Measurements from ENCODE around the gene FIBIN. TPM values are rescaled to one million over a fixed set of nuclear protein-coding genes. Genes with fewer than 3 reads are reported as not detected.

Gene FIBIN
- total RNA-seq, 1 experiment from 2014 or later, result not detected

DNA sequence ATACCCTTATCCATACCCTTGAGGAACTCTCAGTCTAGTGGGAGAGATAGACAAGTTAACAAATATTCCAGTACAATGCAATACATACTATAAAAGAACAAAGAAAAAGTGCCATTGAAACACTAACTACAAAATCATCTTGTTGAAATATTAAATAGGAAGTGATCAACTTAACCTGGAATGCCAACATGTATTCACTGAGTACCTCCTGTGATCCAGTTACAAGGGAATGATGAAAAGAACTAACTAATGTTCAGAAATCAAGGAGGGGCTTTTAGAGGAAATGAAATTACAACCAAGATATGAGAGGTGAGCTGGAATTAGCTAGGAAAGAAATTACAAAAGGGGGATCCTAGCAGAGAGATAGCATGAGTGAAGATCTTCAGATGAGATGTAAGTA, 6.2 kb upstream of the FIBIN start:
- Histone ChIP-seq H4K20me1 (ENCODE audit: control insufficient read depth, insufficient read depth, insufficient read length) (no peaks in the 10 kb centered on the region), H3K27ac (ENCODE audit: insufficient read length, low read depth, low read length) (no peak overlapping the region), H3K4me2 (ENCODE audit: insufficient read depth, insufficient read length, low read length) (no peak overlapping the region), H3K14ac (ENCODE audit: insufficient read depth, low read length) (no peak overlapping the region), H3K27me3 (ENCODE audit: insufficient read depth, low read length) (no peaks in the 10 kb centered on the region), H2BK5ac (ENCODE audit: insufficient read length, low read length) (no peak overlapping the region), H2BK20ac (ENCODE audit: low read depth, low read length, poor library complexity, severe bottlenecking) (no peak overlapping the region), H2AFZ (ENCODE audit: low read length) (no peak overlapping the region), H2BK120ac (ENCODE audit: low read depth, low read length, poor library complexity, severe bottlenecking) (no peak overlapping the region), H2AK5ac (ENCODE audit: insufficient read length, low read length) (no peak overlapping the region), H3K9me3 (ENCODE audit: control insufficient read depth, low read depth, low read length) (no peaks in the 10 kb centered on the region), H3K4ac (ENCODE audit: low read depth, low read length) (no peak overlapping the region), H4K5ac (ENCODE audit: insufficient read length, low read depth, low read length) (no peak overlapping the region), H3T11ph (ENCODE audit: low read length) (no peak overlapping the region), H4K91ac (ENCODE audit: insufficient read length, low read depth, low read length) (no peak overlapping the region), H3K23ac (ENCODE audit: insufficient read length, low read depth, low read length) (no peak overlapping the region), H3K79me2 (ENCODE audit: insufficient read depth, low read length) (no peaks in the 10 kb centered on the region), H3K79me1 (ENCODE audit: insufficient read depth, low read depth, low read length, poor library complexity, severe bottlenecking) (no peaks in the 10 kb centered on the region), H3K18ac (ENCODE audit: insufficient read length, low read depth, low read length) (no peak overlapping the region), H2BK12ac (ENCODE audit: insufficient read length, low read depth, low read length) (no peak overlapping the region), H3K56ac (ENCODE audit: insufficient read length, low read depth, low read length) (no peak overlapping the region), H3K4me1 (ENCODE audit: insufficient read depth, low read length) (no peaks in the 10 kb centered on the region), H2BK15ac (ENCODE audit: low read depth, low read length) (no peak overlapping the region), H4K8ac (replicated peaks; ENCODE audit: insufficient read length, low read depth, low read length) (no peak overlapping the region), H3K23me2 (ENCODE audit: insufficient read length, low read depth, low read length, poor library complexity, severe bottlenecking) (no peaks in the 10 kb centered on the region), H3K9ac (ENCODE audit: extremely low read depth, insufficient read length, low read length) (no peak overlapping the region)
- no peak for DNase-seq
- Mint-ChIP-seq H3K9me3 (peaks cover 7% of the 10 kb centered on the region in 2 experiments), H3K4me3 (no peak overlapping the region), H3K4me1 (peaks cover 9 to 13% of the 10 kb centered on the region in 2 experiments), H3K27ac (no peak overlapping the region), H3K27me3 (ENCODE audit: low read depth) (no peaks in the 10 kb centered on the region; the same call in 1 of the 2 replicates), H3K36me3 (ENCODE audit: insufficient read depth in 1 of 3, low read depth in 3 of 3) (peaks cover 1 to 7% (median 5%) of the 10 kb centered on the region in 3 experiments; a peak in 4 of 7 replicates)
- TF ChIP-seq, protein P1, sequence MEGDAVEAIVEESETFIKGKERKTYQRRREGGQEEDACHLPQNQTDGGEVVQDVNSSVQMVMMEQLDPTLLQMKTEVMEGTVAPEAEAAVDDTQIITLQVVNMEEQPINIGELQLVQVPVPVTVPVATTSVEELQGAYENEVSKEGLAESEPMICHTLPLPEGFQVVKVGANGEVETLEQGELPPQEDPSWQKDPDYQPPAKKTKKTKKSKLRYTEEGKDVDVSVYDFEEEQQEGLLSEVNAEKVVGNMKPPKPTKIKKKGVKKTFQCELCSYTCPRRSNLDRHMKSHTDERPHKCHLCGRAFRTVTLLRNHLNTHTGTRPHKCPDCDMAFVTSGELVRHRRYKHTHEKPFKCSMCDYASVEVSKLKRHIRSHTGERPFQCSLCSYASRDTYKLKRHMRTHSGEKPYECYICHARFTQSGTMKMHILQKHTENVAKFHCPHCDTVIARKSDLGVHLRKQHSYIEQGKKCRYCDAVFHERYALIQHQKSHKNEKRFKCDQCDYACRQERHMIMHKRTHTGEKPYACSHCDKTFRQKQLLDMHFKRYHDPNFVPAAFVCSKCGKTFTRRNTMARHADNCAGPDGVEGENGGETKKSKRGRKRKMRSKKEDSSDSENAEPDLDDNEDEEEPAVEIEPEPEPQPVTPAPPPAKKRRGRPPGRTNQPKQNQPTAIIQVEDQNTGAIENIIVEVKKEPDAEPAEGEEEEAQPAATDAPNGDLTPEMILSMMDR (conservative IDR thresholded peaks at IDR 0.05), result no peak
